Measurements from ENCODE around the gene MYO7B. TPM values are rescaled to one million over a fixed set of nuclear protein-coding genes. Genes with fewer than 3 reads are reported as not detected.

The MYO7B gene
- total RNA-seq, 2 donors from 2014 or later = 0.52 to 0.67 TPM

DNA sequence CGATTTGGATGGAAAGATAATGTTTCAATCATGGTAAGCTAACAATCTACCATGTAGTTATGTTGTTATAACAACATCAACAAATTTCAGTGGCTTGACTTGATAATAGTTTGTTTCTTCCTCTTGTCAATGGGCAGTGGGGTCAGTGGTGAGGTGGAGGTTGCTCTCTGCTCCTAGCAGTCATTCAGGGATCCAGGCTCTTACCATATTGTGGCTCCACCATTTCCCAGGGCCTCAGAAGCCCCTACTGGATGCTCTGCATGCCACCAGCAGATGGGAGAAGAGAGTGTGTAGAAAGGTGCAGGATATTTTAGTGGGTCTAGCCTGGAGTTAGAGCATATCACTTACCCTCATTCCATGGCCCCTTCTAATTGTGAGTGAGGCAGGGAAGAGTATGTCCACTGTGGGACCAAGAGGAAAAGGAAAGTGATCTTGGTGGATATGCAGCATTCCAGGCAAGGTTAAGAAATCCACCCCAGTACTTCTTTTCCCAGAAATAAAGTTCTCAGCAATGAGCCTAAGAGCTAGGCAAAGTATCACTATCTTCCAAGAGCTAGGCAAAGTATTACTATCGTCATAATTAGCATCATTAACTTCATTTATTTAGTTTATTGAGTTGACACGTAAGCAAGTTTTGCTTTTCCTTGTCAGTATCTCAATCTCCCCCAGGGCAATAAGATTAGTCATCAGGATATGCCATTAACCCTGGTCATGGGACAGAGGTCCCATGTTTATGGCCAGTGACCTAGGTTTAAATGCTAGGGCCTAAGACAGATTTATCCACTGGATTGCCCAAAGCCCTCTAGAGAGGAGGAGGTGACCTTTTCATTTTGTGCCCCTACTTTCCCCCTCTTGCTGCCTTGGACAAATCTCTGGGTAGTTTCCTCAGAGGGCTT is 5.0 kb upstream of the MYO7B start:
- Histone ChIP-seq H3K27ac (no peak overlapping the region), H3K4me1 (peaks cover 0 to 9% of the 10 kb centered on the region in 2 donors), H3K36me3 (no peaks in the 10 kb centered on the region), H3K4me3 (no peak overlapping the region), H3K9me3 (no peaks in the 10 kb centered on the region), H3K27me3 (no peaks in the 10 kb centered on the region)
- no peak for DNase-seq (ENCODE audit: low spot score)
- TF ChIP-seq, protein P1, sequence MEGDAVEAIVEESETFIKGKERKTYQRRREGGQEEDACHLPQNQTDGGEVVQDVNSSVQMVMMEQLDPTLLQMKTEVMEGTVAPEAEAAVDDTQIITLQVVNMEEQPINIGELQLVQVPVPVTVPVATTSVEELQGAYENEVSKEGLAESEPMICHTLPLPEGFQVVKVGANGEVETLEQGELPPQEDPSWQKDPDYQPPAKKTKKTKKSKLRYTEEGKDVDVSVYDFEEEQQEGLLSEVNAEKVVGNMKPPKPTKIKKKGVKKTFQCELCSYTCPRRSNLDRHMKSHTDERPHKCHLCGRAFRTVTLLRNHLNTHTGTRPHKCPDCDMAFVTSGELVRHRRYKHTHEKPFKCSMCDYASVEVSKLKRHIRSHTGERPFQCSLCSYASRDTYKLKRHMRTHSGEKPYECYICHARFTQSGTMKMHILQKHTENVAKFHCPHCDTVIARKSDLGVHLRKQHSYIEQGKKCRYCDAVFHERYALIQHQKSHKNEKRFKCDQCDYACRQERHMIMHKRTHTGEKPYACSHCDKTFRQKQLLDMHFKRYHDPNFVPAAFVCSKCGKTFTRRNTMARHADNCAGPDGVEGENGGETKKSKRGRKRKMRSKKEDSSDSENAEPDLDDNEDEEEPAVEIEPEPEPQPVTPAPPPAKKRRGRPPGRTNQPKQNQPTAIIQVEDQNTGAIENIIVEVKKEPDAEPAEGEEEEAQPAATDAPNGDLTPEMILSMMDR (IDR thresholded peaks at IDR 0.05) = no peak

DNA sequence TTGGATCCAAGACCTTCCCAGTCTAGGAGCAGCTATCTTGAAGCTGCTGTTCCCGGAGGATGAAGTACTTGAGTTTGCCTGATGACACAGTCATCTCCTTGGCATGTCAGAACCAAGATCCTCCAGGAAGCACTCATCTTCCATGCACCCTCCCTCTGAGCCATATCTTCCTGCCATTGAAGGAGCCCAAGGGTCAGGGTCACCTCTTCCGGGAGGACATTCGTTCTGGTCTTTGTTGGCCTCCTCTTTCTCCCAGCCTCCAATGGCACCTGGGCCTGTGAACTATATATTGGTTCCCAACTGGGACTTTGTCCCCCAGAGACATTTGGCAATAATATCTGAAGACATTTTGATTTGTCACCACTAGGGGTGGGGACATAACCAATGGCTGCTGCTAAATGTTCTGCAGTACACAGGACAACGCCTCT is 4.2 kb upstream of the MYO7B start:
- no peaks in the 10 kb centered on the region for H3K27me3 ChIP-seq
- TF ChIP-seq, protein P1 (IDR thresholded peaks at IDR 0.05) = no peak
- H3K9me3 ChIP-seq = no peaks in the 10 kb centered on the region
- H3K36me3 ChIP-seq = no peaks in the 10 kb centered on the region
- no peak overlapping the region for H3K4me3 ChIP-seq
- no peak for DNase-seq (ENCODE audit: low spot score)
- peaks cover 0 to 8% of the 10 kb centered on the region in 2 donors for H3K4me1 ChIP-seq
- no peak overlapping the region for H3K27ac ChIP-seq

DNA sequence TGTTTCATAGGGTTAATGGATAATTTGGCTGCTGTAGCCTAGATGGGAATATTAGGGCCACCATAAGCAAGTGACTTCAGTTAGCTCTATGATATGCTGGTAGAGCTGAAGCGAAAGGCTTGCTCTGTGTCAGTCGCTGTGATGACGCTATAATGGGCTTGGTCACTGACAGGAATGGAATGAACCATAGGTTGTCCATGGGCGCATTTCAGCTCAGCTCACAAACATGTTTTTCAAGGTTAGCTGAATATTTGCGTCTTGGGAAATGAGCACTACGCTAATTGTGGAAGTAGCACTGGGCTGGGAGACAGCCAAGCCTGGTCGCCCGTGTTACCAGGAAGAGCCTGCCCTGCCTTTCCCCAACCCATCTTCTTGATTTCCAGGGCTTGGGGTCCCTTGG is 3.2 kb upstream of the MYO7B start:
- H3K27ac ChIP-seq = no peak overlapping the region
- TF ChIP-seq, protein P1 (IDR thresholded peaks at IDR 0.05) = no peak
- H3K4me3 ChIP-seq = no peak overlapping the region
- peaks cover 0 to 3% of the 10 kb centered on the region in 2 donors for H3K4me1 ChIP-seq
- no peaks in the 10 kb centered on the region for H3K36me3 ChIP-seq
- DNase-seq (ENCODE audit: low spot score) = no peak
- H3K27me3 ChIP-seq = no peaks in the 10 kb centered on the region
- no peaks in the 10 kb centered on the region for H3K9me3 ChIP-seq

DNA sequence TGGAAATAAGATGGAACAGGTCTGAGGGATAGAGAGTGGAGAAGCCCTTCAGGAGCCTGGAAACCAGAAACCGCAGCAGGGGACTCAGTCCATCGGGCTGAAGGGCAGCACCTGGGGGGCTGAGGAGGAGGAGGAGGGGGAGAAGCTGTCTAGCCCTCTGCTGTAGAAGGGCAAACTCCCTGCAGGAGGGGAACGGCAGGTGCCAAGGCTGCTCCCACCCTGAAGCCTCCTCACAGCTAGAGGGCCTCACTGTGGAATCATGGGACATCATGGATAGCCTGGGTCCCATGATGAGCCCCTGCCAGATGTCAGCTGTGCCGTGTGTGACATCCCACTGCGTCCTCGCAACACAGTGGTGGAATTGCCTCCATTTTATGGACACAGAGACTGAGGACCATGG is 435 bp downstream of the MYO7B start:
- no peak overlapping the region for H3K4me3 ChIP-seq
- no peak for DNase-seq (ENCODE audit: low spot score)
- H3K36me3 ChIP-seq = no peaks in the 10 kb centered on the region
- TF ChIP-seq, protein P1 (IDR thresholded peaks at IDR 0.05) = no peak
- H3K27me3 ChIP-seq = no peaks in the 10 kb centered on the region
- no peak overlapping the region for H3K27ac ChIP-seq
- no peaks in the 10 kb centered on the region for H3K4me1 ChIP-seq
- no peaks in the 10 kb centered on the region for H3K9me3 ChIP-seq

DNA sequence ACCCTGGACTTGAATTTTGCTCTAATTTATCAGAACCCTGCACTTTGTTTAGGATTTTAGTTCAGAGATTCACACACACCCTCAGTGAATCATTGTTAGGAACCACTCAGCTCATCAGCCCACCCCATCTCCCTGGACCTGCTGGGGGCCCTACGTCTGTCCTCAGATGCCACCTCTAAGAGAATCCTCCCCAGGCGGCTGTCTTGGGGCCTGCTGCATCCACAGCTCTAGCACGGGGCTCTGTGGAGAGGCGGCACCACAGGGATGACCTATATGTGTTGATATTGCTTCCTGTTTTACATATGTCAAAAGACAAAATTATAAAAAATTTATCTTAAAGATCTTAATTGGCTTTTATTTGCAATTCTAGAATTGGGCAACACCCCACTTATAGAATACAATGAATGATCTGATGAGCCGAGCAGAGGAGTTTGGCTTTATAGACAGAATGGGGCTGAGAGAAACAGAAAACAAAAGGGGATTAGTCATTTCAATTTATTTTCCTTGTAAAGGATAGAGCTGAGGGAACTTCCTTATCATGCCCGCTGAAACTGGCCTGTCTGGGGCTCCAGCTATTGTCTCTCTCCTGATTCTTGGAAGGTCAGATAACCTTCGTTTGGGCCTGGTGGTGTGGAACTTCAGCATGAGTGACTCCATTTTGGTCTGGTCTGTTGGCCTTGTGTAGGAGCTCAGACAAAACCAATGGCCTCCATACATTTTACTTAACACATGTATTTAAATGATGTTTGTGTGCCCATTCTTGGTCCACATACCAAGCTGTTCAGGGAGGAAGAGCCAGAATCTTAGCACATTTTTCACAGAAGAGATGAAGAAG is 1.4 kb downstream of the MYO7B start:
- TF ChIP-seq, protein P1 (IDR thresholded peaks at IDR 0.05) = no peak
- Histone ChIP-seq H3K27me3 (no peaks in the 10 kb centered on the region), H3K27ac (no peak overlapping the region), H3K36me3 (no peaks in the 10 kb centered on the region), H3K4me1 (no peaks in the 10 kb centered on the region), H3K4me3 (no peak overlapping the region), H3K9me3 (no peaks in the 10 kb centered on the region)
- no peak for DNase-seq (ENCODE audit: low spot score)

Data from right atrium auricular region (tissue), 2 donors.